Measurements from ENCODE around the gene ALDH3B2. TPM values are rescaled to one million over a fixed set of nuclear protein-coding genes. Genes with fewer than 3 reads are reported as not detected.

Gene ALDH3B2
- total RNA-seq, 1 donor = not detected

DNA sequence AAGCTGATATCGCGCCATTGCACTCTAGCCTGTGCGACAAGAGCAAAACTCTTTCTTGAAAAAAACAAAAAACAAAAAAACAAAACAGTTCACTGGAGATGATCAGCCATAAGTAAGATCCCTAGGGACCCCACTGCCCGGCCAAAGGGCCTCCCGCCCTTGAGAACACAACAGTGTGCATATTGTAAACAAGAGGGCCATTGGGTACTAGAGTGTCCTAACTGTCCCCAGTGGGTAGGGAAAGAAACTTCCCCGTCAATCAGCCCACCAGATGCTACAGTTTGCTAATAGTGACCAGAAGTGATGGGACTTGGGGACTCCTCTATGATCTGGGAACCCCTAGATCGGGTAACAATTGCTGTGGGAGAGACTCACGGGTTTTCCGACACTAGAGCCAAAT lies 20.2 kb downstream of the ALDH3B2 start:
- no peak for DNase-seq (ENCODE audit: low read depth)
- H3K4me3 ChIP-seq (ENCODE audit: low read depth, low read length) = no peak overlapping the region
- no peak for TF ChIP-seq CTCF (IDR thresholded peaks at IDR 0.05; ENCODE audit: insufficient read depth, low read length)

DNA sequence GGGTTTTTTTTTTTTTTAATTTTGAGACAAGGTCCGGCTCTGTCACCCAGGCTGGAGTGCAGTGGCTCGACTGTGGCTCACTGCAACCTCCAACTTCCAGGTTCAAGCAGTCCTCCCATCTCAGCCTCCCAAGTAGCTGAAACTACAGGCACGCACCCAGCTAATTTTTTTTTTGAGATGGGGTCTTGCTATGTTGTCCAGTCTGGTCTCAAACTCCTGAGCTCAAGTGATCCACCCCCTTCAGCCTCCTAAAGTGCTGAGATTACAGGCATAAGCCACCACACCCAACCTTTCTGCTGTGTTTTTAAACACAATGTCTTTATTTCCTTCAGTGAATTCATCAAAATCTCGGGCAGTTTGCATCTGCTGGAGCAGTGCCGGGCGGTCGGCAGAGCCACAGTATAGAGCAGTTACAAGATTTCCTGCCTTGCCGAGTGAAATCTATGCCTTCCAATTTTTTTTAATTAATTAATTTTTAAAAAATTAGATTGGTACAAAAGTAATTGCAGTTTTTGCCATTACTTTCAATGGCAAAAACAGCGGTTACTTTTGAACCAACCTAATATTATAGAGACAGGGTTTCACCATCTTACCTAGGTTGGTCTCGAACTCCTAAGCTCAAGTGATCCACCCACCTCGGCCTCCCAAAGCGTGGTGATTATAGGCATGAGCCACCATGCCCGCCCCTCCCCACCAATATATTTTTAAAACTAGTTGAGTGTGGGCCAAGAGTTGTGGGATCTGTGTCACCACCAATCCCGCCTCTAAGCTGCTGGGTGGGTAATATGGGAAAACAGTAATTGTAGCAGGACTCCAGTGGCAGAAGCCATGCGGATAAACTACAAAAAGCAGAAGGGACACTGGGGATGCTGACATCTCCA lies 21.2 kb downstream of the ALDH3B2 start:
- no peak overlapping the region for H3K4me3 ChIP-seq (ENCODE audit: low read depth, low read length)
- no peak for DNase-seq (ENCODE audit: low read depth)
- TF ChIP-seq CTCF (IDR thresholded peaks at IDR 0.05; ENCODE audit: insufficient read depth, low read length) = no peak

GRCh38 chr11:67651976-67652781 lies 22.2 kb downstream of the ALDH3B2 start:
- TF ChIP-seq CTCF (IDR thresholded peaks at IDR 0.05; ENCODE audit: insufficient read depth, low read length) = no peak
- no peak overlapping the region for H3K4me3 ChIP-seq (ENCODE audit: low read depth, low read length)
- no peak for DNase-seq (ENCODE audit: low read depth)

DNA sequence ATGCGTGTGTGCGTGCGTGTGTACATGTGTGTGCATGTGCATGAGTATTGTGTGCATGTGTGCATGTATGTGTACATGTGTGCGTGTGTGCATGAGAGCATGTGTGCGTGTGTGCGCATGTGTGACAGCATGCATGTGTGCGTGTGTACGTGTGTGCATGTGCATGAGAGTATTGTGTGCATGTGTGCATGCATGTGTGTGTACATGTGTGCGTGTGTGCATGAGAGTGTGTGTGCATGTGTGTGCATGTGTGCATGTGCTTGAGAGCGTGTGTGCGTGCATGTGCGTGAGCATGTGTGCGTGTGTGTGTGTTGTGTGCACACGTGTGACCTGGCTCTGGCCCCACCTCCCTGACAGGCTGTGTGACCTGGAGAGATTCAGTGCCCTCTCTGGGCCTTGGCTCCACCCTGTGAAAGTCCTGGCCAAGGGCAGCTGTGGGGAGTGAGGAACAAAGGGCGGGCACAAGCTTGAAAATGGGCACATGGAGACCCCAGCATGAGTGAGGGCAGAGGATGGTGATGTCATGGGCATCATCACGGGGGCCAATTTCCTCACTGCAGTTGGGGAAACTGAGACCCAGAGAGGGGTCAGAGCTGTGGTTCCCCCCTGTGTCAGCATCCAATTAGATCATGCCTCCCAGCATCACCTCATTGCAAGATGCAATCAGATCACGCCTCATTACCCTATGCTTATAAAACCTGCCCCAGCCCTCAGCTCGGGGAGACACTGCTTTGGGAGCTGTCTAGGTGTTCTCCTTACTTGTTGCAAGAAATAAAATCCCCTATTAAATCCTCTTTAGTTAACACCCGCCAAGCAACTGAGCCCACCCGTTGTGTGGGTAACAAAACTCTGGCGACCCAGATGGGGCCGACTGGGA lies 24.6 kb downstream of the ALDH3B2 start:
- H3K4me3 ChIP-seq (ENCODE audit: low read depth, low read length) = no peak overlapping the region
- no peak for TF ChIP-seq CTCF (IDR thresholded peaks at IDR 0.05; ENCODE audit: insufficient read depth, low read length)
- DNase-seq (ENCODE audit: low read depth) = no peak

DNA sequence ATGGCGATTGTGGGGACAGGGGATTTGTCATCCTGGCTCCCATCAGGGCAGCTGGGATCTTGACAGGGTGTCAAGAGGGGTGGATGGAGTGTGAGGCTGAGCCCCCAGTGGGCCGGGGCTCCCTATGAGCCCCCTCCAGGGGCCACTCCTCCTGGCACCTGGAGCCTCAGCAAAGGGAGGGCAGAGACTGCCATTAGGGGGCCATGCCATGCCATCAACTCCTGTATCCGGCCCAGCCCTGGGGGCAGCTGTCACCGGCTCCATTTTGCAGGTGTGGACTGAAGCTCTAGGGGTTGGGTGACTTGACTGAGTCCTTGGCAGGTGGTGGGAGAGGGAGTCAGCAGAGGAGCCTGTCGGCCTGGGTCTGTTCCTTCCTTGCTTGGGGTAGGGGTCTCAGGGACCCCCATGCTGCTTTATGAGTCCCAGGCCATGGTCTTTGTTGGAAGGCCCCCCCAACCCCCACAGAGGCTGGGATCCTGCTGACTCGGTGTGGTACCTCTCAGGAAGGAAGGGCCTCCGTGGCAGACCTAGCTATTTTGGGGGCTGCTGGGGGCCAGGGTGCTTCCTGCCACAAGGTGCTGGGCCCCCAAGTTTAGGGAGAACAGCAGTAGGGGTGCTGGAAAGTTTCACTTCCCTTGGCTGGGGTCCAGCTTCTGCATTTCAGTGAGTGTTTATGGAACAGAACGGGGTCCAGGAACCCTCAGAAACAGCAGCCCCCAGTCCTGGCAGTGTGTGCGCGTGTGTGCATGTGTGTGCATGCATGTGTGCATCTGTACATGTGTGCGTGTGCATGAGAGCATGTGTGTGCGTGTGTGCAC lies 25.4 kb downstream of the ALDH3B2 start:
- TF ChIP-seq CTCF (IDR thresholded peaks at IDR 0.05; ENCODE audit: insufficient read depth, low read length) = no peak
- DNase-seq (ENCODE audit: low read depth) = no peak

More for the DNA sequence above, 25.4 kb downstream of the ALDH3B2 start:
- H3K4me3 ChIP-seq (ENCODE audit: low read depth, low read length) = no peak overlapping the region

Measured in fibroblast of the aortic adventitia (primary cell).